B cell (primary cell): Measurements from ENCODE around the gene MEIS2. TPM values are rescaled to one million over a fixed set of nuclear protein-coding genes. Genes with fewer than 3 reads are reported as not detected.

Experiments used
- ATAC-seq: fragments of 200-7000 bp; cut with Tn5 transposase; one replicate; pipeline ENCODE4 v1.10.0; 2021; ENCODE audit warnings: low read depth, mild to moderate bottlenecking, moderate number of reproducible peaks, moderate library complexity
- CTCF ChIA-PET: fragments of 350-600 bp; sonication (Branson Sonifier 250); formaldehyde crosslinking; loops from one replicate; lab custom pipeline; 2021; ENCODE audit warnings: antibody characterized with exemption, inconsistent platforms; lab: Charles Lee
- POLR2A ChIA-PET: fragments of 350-600 bp; sonication (Branson Sonifier 250); formaldehyde crosslinking; loops from one replicate; lab custom pipeline; 2021; ENCODE audit warnings: antibody characterized with exemption; lab: Charles Lee
- DNase-seq: peaks from one replicate; pipeline ENCODE4 v3.0.0; 2013
- H2AFZ ChIP-seq: 2 replicates; pipeline ENCODE4 v1.6.1; 2012; ENCODE audit warnings: mild to moderate bottlenecking, low read depth, low read length; ENCODE audit not compliant: insufficient read depth, poor library complexity, severe bottlenecking
- H3K27ac ChIP-seq, 2 donors: 1 replicate in 1 of 2; 2 replicates in 1 of 2; pipeline ENCODE4 v1.5.1; 2012 to 2013; ENCODE audit warnings: low read length in 2 of 2, mild to moderate bottlenecking in 2 of 2, moderate library complexity in 1 of 2
- H3K27me3 ChIP-seq, 4 experiments: fragments of 200-600 bp in 1 of 4; sonication (generic) in 1 of 4; replicated peaks in 1 of 4; 1 replicate in 2 of 4; 2 replicates in 2 of 4; pipeline versions ENCODE4 v1.6.1 to v1.7.0; 2013 to 2016; ENCODE audit warnings: low read length in 3 of 4, mild to moderate bottlenecking in 2 of 4, mixed read lengths in 1 of 4, moderate library complexity in 1 of 4; ENCODE audit not compliant: insufficient read depth in 4 of 4, control insufficient read depth in 3 of 4; ENCODE audit errors: control extremely low read depth in 1 of 4
- H3K36me3 ChIP-seq, 2 experiments: replicated peaks in 1 of 2; 1 replicate in 1 of 2; 2 replicates in 1 of 2; pipeline versions ENCODE4 v1.6.1 to v1.7.1; 2013; ENCODE audit warnings: low read length in 1 of 2; ENCODE audit not compliant: insufficient read depth in 2 of 2, control insufficient read depth in 1 of 2; ENCODE audit errors: control extremely low read depth in 1 of 2, extremely low read depth in 1 of 2
- H3K4me1 ChIP-seq, 2 donors: fragments of 200-600 bp in 1 of 2; sonication (generic) in 1 of 2; 1 replicate in 1 of 2; 2 replicates in 1 of 2; pipeline versions ENCODE4 v1.5.1 to v1.6.1; 2013 to 2017; ENCODE audit warnings: low read length in 2 of 2; ENCODE audit not compliant: control insufficient read depth in 2 of 2, insufficient read depth in 2 of 2
- H3K4me2 ChIP-seq: replicated peaks from 2 replicates; pipeline ENCODE3; 2012; ENCODE audit warnings: mild to moderate bottlenecking, low read depth, low read length; ENCODE audit not compliant: poor library complexity, severe bottlenecking
- H3K4me3 ChIP-seq, 5 experiments: fragments of 200-600 bp in 1 of 5; sonication (generic) in 1 of 5; 1 replicate in 3 of 5; 2 replicates in 2 of 5; pipeline versions ENCODE4 v1.5.1 to v1.7.0; 2011 to 2016; ENCODE audit warnings: low read length in 4 of 5, mild to moderate bottlenecking in 4 of 5, low read depth in 2 of 5, control low read depth in 1 of 5, moderate library complexity in 1 of 5; ENCODE audit not compliant: insufficient read depth in 1 of 5; ENCODE audit errors: control extremely low read depth in 1 of 5, extremely low read depth in 1 of 5
- H3K79me2 ChIP-seq: fragments of 200-600 bp; sonication (generic); one replicate; pipeline ENCODE4 v1.6.0; 2016; ENCODE audit warnings: low read length; ENCODE audit not compliant: control insufficient read depth, insufficient read depth
- H3K9ac ChIP-seq: fragments of 200-600 bp; sonication (generic); 2 replicates; pipeline ENCODE4 v1.6.1; 2017; ENCODE audit warnings: mild to moderate bottlenecking, low read length, moderate library complexity
- H3K9me3 ChIP-seq, 3 donors: one replicate each; pipeline versions ENCODE4 v1.6.1 to v1.7.1; 2013; ENCODE audit warnings: low read length in 2 of 3; ENCODE audit not compliant: control insufficient read depth in 2 of 3, insufficient read depth in 1 of 3; ENCODE audit errors: control extremely low read depth in 1 of 3
- H4K20me1 ChIP-seq: 2 replicates; pipeline ENCODE4 v1.6.0; 2012; ENCODE audit warnings: mild to moderate bottlenecking, low read length; ENCODE audit not compliant: insufficient read depth, control insufficient read depth, poor library complexity, severe bottlenecking
- H3K27ac Mint-ChIP-seq: one replicate; pipeline ENCODE4 v1.8.0; 2021; ENCODE audit warnings: mixed read lengths
- H3K27me3 Mint-ChIP-seq: one replicate; pipeline ENCODE4 v1.8.0; 2021; ENCODE audit warnings: mixed read lengths
- H3K4me1 Mint-ChIP-seq: one replicate; pipeline ENCODE4 v1.8.0; 2021; ENCODE audit warnings: mixed read lengths
- H3K4me3 Mint-ChIP-seq: one replicate; pipeline ENCODE4 v1.8.0; 2021; ENCODE audit warnings: mixed read lengths
- H3K9me3 Mint-ChIP-seq: one replicate; pipeline ENCODE4 v1.8.0; 2022; ENCODE audit warnings: mixed read lengths; ENCODE audit not compliant: insufficient read depth
- CTCF ChIP-seq: fragments of 200-600 bp; IDR thresholded peaks from one replicate; pipeline ENCODE4 v1.8.0; 2022; ENCODE audit warnings: antibody characterized with exemption, mild to moderate bottlenecking
- EZH2 ChIP-seq: IDR thresholded peaks from 2 replicates; pipeline ENCODE4 v1.6.1; 2012; ENCODE audit warnings: borderline replicate concordance, low read depth, mild to moderate bottlenecking, moderate library complexity, low read length; ENCODE audit not compliant: insufficient read depth, poor library complexity, severe bottlenecking
- whole genome bisulfite sequencing: methylation state at CpG from one replicate; pipeline ENCODE4 v1.1.5; 2013; ENCODE audit warnings: missing lambda C conversion rate; ENCODE audit not compliant: insufficient coverage; 5-methylcytosine and 5-hydroxymethylcytosine counted together
- intact Hi-C: fragments of 100-400 bp; cut with micrococcal nuclease; formaldehyde crosslinking; loops from one replicate; pipeline ENCODE4 v1.10.0; 2022
- polyA plus RNA-seq: library from polyadenylated mRNA; depleted of rRNA; stranded (reverse); fragments of >200 nt; gene quantifications from 2 replicates; pipeline ENCODE4 v1.2.3, GENCODE V29; 2012
- total RNA-seq, 2 donors: library from RNA; stranded (reverse); fragments of 120-200 nt in 1 of 2; gene quantifications; 1 replicate in 1 of 2; 2 replicates in 1 of 2; pipeline versions ENCODE4 v1.2.3 to v1.2.4, GENCODE V29; 2013 to 2022

MEIS2 gene
- total and polyA plus RNA-seq, 2 donors (not counting 1 experiment from before 2014, with no cell fraction given): 0.22 TPM; not detected in 1

DNA sequence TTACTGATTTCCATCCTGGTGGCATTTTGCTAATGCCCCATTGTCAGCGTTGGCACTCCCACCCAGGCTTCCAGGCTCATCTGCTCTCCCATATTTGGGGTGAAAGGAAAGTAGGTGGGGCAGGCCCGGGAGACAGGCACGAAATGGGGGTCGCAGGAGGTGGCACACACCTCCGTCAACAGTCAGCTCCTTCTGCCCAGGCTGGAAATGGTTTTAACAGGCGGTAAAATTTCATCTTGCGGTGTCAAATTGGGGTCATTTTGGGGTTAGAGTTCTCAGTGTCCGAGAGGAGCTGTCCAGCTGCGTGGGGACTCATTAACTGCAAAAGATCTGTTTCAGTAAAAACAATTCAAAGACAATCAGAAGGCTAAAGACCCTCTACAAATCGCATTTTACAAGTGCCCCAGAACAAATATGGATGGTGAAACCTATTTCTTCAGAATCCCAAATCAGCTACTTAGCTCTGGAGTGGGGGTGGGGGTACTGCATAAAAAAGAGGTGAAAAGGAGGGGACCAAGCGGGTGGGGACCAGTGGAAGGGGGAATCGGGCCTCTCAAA, 4.2 kb upstream of the MEIS2 start:
- no peak overlapping the region for H3K9ac ChIP-seq
- ChIA-PET CTCF (interaction anchor here (1.2 kb wide), 1 partner anchor 27 kb away, joined by 3 read pairs; no protein-coding TSS in a partner anchor), POLR2A (no interaction called here)
- intact Hi-C loops: loop anchor here (5.0 kb wide), 1 partner anchor 527 kb away; the partner anchor contains the start of gene CDIN1
- ATAC-seq (no peak), DNase-seq (no peak)
- no peaks in the 10 kb centered on the region for H3K79me2 ChIP-seq
- no peaks in the 10 kb centered on the region for H3K36me3 ChIP-seq
- H3K9me3 Mint-ChIP-seq: peaks cover 3% of the 10 kb centered on the region
- no peak overlapping the region for H3K27ac Mint-ChIP-seq
- WGBS: 19% methylated on average over 4 of the region's 12 CpGs
- no peaks in the 10 kb centered on the region for H4K20me1 ChIP-seq
- peaks cover 28% of the 10 kb centered on the region for H3K4me1 Mint-ChIP-seq
- H3K4me2 ChIP-seq: no peak overlapping the region
- H3K9me3 ChIP-seq: peaks cover 5 to 39% (median 6%) of the 10 kb centered on the region in 3 donors
- peaks cover 0 to 81% (median 67%) of the 10 kb centered on the region in 4 experiments for H3K27me3 ChIP-seq
- no peak for TF ChIP-seq EZH2
- TF ChIP-seq CTCF: no peak
- H3K27ac ChIP-seq: no peak overlapping the region
- peaks cover 86% of the 10 kb centered on the region for H3K27me3 Mint-ChIP-seq
- peaks cover 25 to 33% of the 10 kb centered on the region in 2 donors for H3K4me1 ChIP-seq
- H3K4me3 ChIP-seq: no peak overlapping the region
- H2AFZ ChIP-seq: no peak overlapping the region
- no peak overlapping the region for H3K4me3 Mint-ChIP-seq
